Measurements from ENCODE around the gene NLRX1.

- no peak for TF ChIP-seq CTCF (IDR thresholded peaks at IDR 0.05)
- no peak for TF ChIP-seq POLR2A (IDR thresholded peaks at IDR 0.05)
Measured at GRCh38 chr11:119160151-119160550, 8.4 kb upstream of the NLRX1 start.
